GM23338 (cell line): Measurements from ENCODE around the gene TCP10L. TPM values are rescaled to one million over a fixed set of nuclear protein-coding genes. Genes with fewer than 3 reads are reported as not detected.
A peak's percentile ranks its signal among the peaks of the same experiment; 100 is the strongest.

Experiments used
- ATAC-seq: fragments of 200-7000 bp; cut with Tn5 transposase; 3 replicates; pipeline ENCODE4 v1.9.1; 2020
- DNase-seq: peaks from one replicate; pipeline ENCODE4 v3.0.0-alpha.2; 2015; ENCODE audit warnings: low spot score
- H2AFZ ChIP-seq: fragments of 200-600 bp; sonication (generic); 2 replicates; pipeline ENCODE4 v1.8.0; 2016; ENCODE audit warnings: antibody characterized with exemption, mild to moderate bottlenecking, moderate library complexity
- H3F3A ChIP-seq: fragments of 200-600 bp; sonication (generic); replicated peaks from 2 replicates; pipeline ENCODE4 v1.8.0; 2017; ENCODE audit warnings: antibody characterized with exemption, mixed run types, low read depth
- H3K27ac ChIP-seq: fragments of 200-600 bp; sonication (generic); 2 replicates; pipeline ENCODE4 v1.6.1; 2016; ENCODE audit warnings: low read depth
- H3K27me3 ChIP-seq: fragments of 200-600 bp; sonication (generic); 2 replicates; pipeline ENCODE4 v1.8.0; 2016; ENCODE audit warnings: mild to moderate bottlenecking, mixed run types, moderate library complexity; ENCODE audit not compliant: insufficient read depth
- H3K36me3 ChIP-seq: fragments of 200-600 bp; sonication (generic); 2 replicates; pipeline ENCODE4 v1.8.0; 2016; ENCODE audit warnings: mild to moderate bottlenecking; ENCODE audit not compliant: insufficient read depth
- H3K4me1 ChIP-seq: fragments of 200-600 bp; sonication (generic); 2 replicates; pipeline ENCODE4 v1.8.0; 2016; ENCODE audit warnings: mild to moderate bottlenecking, moderate library complexity; ENCODE audit not compliant: insufficient read depth
- H3K4me2 ChIP-seq: fragments of 200-600 bp; sonication (generic); 2 replicates; pipeline ENCODE4 v1.7.1; 2017; ENCODE audit warnings: mixed run types
- H3K4me3 ChIP-seq: fragments of 200-600 bp; sonication (generic); 2 replicates; pipeline ENCODE4 v1.6.1; 2016; ENCODE audit warnings: mixed run types
- H3K79me2 ChIP-seq: fragments of 200-600 bp; sonication (generic); replicated peaks from 2 replicates; pipeline ENCODE4 v1.8.0; 2017; ENCODE audit warnings: mild to moderate bottlenecking; ENCODE audit not compliant: insufficient read depth
- H3K9me2 ChIP-seq: fragments of 200-600 bp; sonication (generic); 2 replicates; pipeline ENCODE4 v1.8.0; 2017; ENCODE audit not compliant: insufficient read depth
- H4K20me1 ChIP-seq: fragments of 200-600 bp; sonication (generic); replicated peaks from 2 replicates; pipeline ENCODE4 v1.8.0; 2017; ENCODE audit warnings: mild to moderate bottlenecking; ENCODE audit not compliant: insufficient read depth
- H3K27ac Mint-ChIP-seq: 2 replicates; pipeline ENCODE4 v1.8.0; 2020; ENCODE audit warnings: inconsistent platforms, mild to moderate bottlenecking, moderate library complexity, mixed read lengths
- H3K27me3 Mint-ChIP-seq: 3 replicates; pipeline ENCODE4 v1.8.0; 2022; ENCODE audit warnings: low read depth, mild to moderate bottlenecking, moderate library complexity, mixed read lengths, inconsistent platforms; ENCODE audit not compliant: insufficient read depth, poor library complexity
- H3K36me3 Mint-ChIP-seq: 3 replicates; pipeline ENCODE4 v1.8.0; 2021; ENCODE audit warnings: low read depth, mild to moderate bottlenecking, inconsistent platforms, moderate library complexity, mixed read lengths
- H3K4me1 Mint-ChIP-seq: 3 replicates; pipeline ENCODE4 v1.8.0; 2020; ENCODE audit warnings: mild to moderate bottlenecking, inconsistent platforms, mixed read lengths
- H3K4me3 Mint-ChIP-seq: 3 replicates; pipeline ENCODE4 v1.8.0; 2021; ENCODE audit warnings: moderate library complexity, mild to moderate bottlenecking, inconsistent platforms, mixed read lengths
- H3K9me3 Mint-ChIP-seq: 3 replicates; pipeline ENCODE4 v1.8.0; 2020; ENCODE audit warnings: moderate library complexity, mild to moderate bottlenecking, inconsistent platforms, mixed read lengths
- CTCF ChIP-seq, 2 experiments: fragments of 200-600 bp in 1 of 2; sonication (generic) in 1 of 2; conservative IDR thresholded peaks; 2 replicates each; pipeline versions ENCODE4 v1.5.1 to v1.6.1; 2016 to 2017; ENCODE audit warnings: antibody characterized with exemption in 2 of 2, low read depth in 2 of 2, mild to moderate bottlenecking in 2 of 2, moderate library complexity in 1 of 2
- POLR2AphosphoS5 ChIP-seq: IDR thresholded peaks from 2 replicates; pipeline ENCODE4 v1.6.1; 2016; ENCODE audit warnings: antibody characterized with exemption, low read depth
- ZNF462 ChIP-seq: fragments of 250-450 bp; sonication (Bioruptor Pico); IDR thresholded peaks from 2 replicates; pipeline ENCODE4 v1.5.0; 2020; ENCODE audit warnings: mild to moderate bottlenecking, moderate library complexity
- polyA plus RNA-seq: library from polyadenylated mRNA; unstranded; fragments of >200 nt; fragmentation: Nextera tagmentation; extraction: Ambion mirVana; gene quantifications from 2 replicates; pipeline ENCODE4 v1.2.1, GENCODE V29; 2016
- total RNA-seq: library from RNA; depleted of rRNA; stranded (reverse); fragments of >200 nt; shearing (Covaris generic); gene quantifications from 2 replicates; pipeline ENCODE4 v1.2.3, GENCODE V29; 2014

TCP10L gene
- total and polyA plus RNA-seq, 2 experiments from 2014 or later, result 0.10 to 0.65 TPM

DNA sequence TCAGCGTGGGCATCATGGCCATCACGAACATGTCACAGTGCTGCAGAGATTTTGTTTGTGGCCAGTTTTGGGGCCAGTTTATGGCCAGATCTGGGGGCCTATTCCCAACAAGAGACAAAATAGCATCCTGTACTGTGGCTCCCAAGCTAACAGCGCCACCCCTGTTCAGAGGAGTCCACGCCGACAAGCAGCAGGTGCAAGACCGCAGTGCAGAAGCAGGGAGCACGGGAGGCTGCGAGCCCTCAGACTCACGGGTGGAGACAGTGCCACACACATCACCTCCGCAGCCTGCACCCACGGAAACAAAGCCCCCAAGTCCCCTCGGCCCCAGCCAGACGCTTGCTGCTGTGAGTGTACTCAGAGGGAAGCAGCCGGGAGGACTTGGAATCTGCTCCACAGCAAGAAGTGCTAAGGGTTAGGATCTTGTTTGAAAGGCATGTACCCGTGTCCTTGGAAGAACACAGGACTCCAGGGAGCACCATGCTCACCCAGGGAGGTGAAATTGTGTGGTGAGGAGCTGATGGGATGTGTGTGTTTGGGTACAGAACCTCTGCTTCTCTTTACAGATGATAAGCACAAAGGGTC, 7.1 kb downstream of the TCP10L start (continued):
- no peak for TF ChIP-seq ZNF462

DNA sequence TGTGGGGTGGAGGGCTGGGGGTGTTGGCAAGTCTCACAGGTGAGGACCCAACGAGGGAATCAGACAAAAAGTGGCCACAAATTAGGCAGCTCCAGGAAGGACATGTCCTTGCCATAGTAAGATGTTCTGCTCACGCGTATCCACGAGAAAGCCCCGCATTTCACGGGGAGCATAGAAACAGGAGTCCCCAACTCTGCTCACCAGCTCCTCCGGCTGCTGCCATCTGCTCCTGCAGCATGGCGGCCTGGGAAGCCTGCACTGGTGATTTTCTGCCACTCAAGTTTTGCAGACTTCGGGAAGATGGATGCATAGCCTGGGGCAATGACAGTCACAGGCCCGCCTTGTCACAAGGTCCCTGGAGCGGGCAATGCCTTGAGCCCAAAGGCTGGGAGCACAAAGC, 9.3 kb downstream of the TCP10L start:
- ATAC-seq, result no peak
- Mint-ChIP-seq H3K4me3 (no peak overlapping the region), H3K27me3 (peaks cover 9% of the 10 kb centered on the region), H3K4me1 (peaks cover 10% of the 10 kb centered on the region), H3K36me3 (peaks cover 3% of the 10 kb centered on the region; the same call in 1 of the 3 replicates), H3K9me3 (peaks cover 4% of the 10 kb centered on the region; the same call in 2 of the 3 replicates), H3K27ac (no peak overlapping the region)
- no peaks in the 10 kb centered on the region for H3F3A ChIP-seq
- H3K9me2 ChIP-seq, result no peaks in the 10 kb centered on the region
- H2AFZ ChIP-seq, result no peak overlapping the region
- no peaks in the 10 kb centered on the region for H3K27me3 ChIP-seq
- no peaks in the 10 kb centered on the region for H3K4me1 ChIP-seq
- no peak for DNase-seq
- H4K20me1 ChIP-seq, result no peaks in the 10 kb centered on the region
- no peak overlapping the region for H3K4me2 ChIP-seq
- no peaks in the 10 kb centered on the region for H3K79me2 ChIP-seq
- no peak overlapping the region for H3K27ac ChIP-seq
- H3K4me3 ChIP-seq, result no peak overlapping the region
- peak in 1 of 2 experiments; percentile 23; a peak in 1 of 4 replicates for TF ChIP-seq CTCF (conservative IDR thresholded peaks at IDR 0.05; ENCODE audit: low read depth in 2 of 2)
- no peak for TF ChIP-seq POLR2AphosphoS5
- no peaks in the 10 kb centered on the region for H3K36me3 ChIP-seq
